ENCODE results near the gene NPAS3.
A peak's percentile ranks its signal among the peaks of the same experiment; 100 is the strongest.

Gene NPAS3

DNA sequence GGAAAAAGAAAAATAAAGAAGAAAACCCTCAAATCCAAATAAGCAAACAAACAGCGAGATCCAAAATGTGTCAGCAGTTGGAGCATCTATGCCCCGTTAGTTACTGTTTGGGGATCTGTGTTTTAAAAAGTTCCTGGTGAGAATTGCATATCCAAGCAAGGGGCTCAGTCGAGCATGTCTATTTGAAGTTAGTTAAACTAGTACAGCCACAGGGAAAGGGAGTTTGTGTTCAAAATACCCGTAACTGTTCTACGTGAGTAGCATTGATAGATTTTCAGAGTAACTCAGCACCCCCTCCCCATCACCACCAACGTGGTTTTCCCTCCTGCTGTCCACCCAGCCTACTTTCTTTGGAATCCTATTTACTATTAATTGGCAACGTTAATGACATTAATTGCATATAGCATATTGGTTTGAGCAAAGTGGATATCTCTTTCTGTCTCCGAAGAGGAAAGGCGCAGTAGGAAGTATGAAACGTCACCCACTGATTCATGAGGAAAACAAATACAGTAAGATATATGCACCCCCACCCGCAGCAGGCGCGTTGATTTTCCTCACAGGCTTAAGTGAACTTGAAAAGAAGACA lies 1.5 kb downstream of the NPAS3 start:
- Histone ChIP-seq H3K9me3 (ENCODE audit: control insufficient read depth in 5 of 5, low read length in 5 of 5) (no peaks in the 10 kb centered on the region), H3K27me3 (ENCODE audit: control insufficient read depth in 5 of 5, insufficient read depth in 4 of 5, low read length in 5 of 5) (peaks cover 0 to 13% (median 10%) of the 10 kb centered on the region in 5 donors), H3K9ac (ENCODE audit: low read length in 5 of 5) (peak overlapping the region; percentile 53 to 78 (median 60)), H3K36me3 (ENCODE audit: control insufficient read depth in 5 of 5, insufficient read depth in 5 of 5, low read length in 5 of 5) (peaks cover 0 to 3% (median 0%) of the 10 kb centered on the region in 5 donors), H3K27ac (ENCODE audit: low read depth, low read length) (peak overlapping the region; percentile 69), H3K4me1 (ENCODE audit: control insufficient read depth in 5 of 5, insufficient read depth in 5 of 5, low read length in 5 of 5) (peaks cover 3 to 19% (median 17%) of the 10 kb centered on the region in 5 donors), H3K4me3 (ENCODE audit: low read depth in 1 of 5, low read length in 5 of 5) (peak overlapping the region; percentile 52 to 79 (median 71))

- Histone ChIP-seq H3K4me1 (ENCODE audit: control insufficient read depth in 5 of 5, insufficient read depth in 5 of 5, low read length in 5 of 5) (peaks cover 3 to 15% (median 14%) of the 10 kb centered on the region in 5 donors), H3K27ac (ENCODE audit: low read depth, low read length) (peak overlapping the region; percentile 69), H3K36me3 (ENCODE audit: control insufficient read depth in 5 of 5, insufficient read depth in 5 of 5, low read length in 5 of 5) (peaks cover 0 to 3% (median 0%) of the 10 kb centered on the region in 5 donors), H3K4me3 (ENCODE audit: low read depth in 1 of 5, low read length in 5 of 5) (peak overlapping the region in 2 of 5 donors; percentile 71 to 79), H3K9me3 (ENCODE audit: control insufficient read depth in 5 of 5, low read length in 5 of 5) (no peaks in the 10 kb centered on the region), H3K27me3 (ENCODE audit: control insufficient read depth in 5 of 5, insufficient read depth in 4 of 5, low read length in 5 of 5) (peaks cover 0 to 9% (median 5%) of the 10 kb centered on the region in 5 donors), H3K9ac (ENCODE audit: low read length in 5 of 5) (no peak overlapping the region)
Observed at GRCh38 chr14:32940711-32941667, 2.3 kb downstream of the NPAS3 start.

DNA sequence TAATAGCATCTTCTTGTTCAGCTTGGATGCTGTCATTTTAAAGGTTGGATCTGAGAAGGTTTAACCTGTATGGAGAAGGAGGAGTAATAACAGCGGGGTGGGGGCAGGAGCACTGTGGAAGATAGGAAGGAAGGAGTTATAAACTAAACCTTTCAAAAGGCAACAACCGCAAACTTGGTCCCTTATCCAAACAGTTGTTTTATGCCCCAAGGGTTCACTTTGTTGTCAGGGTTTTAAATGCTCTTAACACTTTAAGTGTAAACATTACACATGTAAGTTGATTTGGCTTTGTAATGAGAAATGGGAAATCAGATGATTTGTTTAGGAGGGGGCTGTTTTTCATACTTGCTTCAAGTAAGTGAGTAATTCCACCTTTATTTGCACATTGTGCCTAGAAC lies 3.0 kb downstream of the NPAS3 start:
- Histone ChIP-seq H3K27me3 (ENCODE audit: control insufficient read depth in 5 of 5, insufficient read depth in 4 of 5, low read length in 5 of 5) (peaks cover 0 to 3% (median under 1%) of the 10 kb centered on the region in 5 donors), H3K4me1 (ENCODE audit: control insufficient read depth in 5 of 5, insufficient read depth in 5 of 5, low read length in 5 of 5) (peaks cover 3 to 15% (median 14%) of the 10 kb centered on the region in 5 donors), H3K9ac (ENCODE audit: low read length in 5 of 5) (no peak overlapping the region), H3K27ac (ENCODE audit: low read depth, low read length) (no peak overlapping the region), H3K9me3 (ENCODE audit: control insufficient read depth in 5 of 5, low read length in 5 of 5) (no peaks in the 10 kb centered on the region), H3K4me3 (ENCODE audit: low read depth in 1 of 5, low read length in 5 of 5) (no peak overlapping the region), H3K36me3 (ENCODE audit: control insufficient read depth in 5 of 5, insufficient read depth in 5 of 5, low read length in 5 of 5) (peaks cover 0 to 3% (median 0%) of the 10 kb centered on the region in 5 donors)

DNA sequence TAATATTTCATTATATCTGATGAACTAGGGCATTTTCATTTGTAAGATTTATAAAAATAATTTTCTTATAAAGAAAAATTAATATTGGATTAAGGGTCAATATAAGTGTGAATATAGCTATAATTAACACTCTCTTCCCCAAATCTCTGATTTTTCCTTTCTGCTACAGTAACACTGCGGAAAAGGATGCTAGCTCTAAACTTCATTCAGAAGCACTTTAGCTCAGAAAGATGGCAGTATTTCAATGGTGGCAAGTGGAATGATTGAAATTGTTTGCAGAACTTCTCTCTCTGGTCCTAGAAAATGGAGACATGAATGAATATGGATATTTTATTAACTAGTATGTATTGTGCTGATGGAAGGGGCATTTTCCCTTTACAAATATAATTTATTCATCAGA lies 8.4 kb downstream of the NPAS3 start:
- Histone ChIP-seq H3K27me3 (ENCODE audit: control insufficient read depth in 5 of 5, insufficient read depth in 4 of 5, low read length in 5 of 5) (no peaks in the 10 kb centered on the region), H3K9ac (ENCODE audit: low read length in 5 of 5) (no peak overlapping the region), H3K4me1 (ENCODE audit: control insufficient read depth in 5 of 5, insufficient read depth in 5 of 5, low read length in 5 of 5) (no peaks in the 10 kb centered on the region), H3K27ac (ENCODE audit: low read depth, low read length) (no peak overlapping the region), H3K9me3 (ENCODE audit: control insufficient read depth in 5 of 5, low read length in 5 of 5) (no peaks in the 10 kb centered on the region), H3K36me3 (ENCODE audit: control insufficient read depth in 5 of 5, insufficient read depth in 5 of 5, low read length in 5 of 5) (peaks cover 0 to 3% (median 0%) of the 10 kb centered on the region in 5 donors), H3K4me3 (ENCODE audit: low read depth in 1 of 5, low read length in 5 of 5) (no peak overlapping the region)

GRCh38 chr14:32947792-32948191 lies 9.1 kb downstream of the NPAS3 start:
- H3K27ac ChIP-seq (ENCODE audit: low read depth, low read length) = no peak overlapping the region
- H3K27me3 ChIP-seq (ENCODE audit: control insufficient read depth in 5 of 5, insufficient read depth in 4 of 5, low read length in 5 of 5) = no peaks in the 10 kb centered on the region
- peaks cover 0 to 3% (median 0%) of the 10 kb centered on the region in 5 donors for H3K36me3 ChIP-seq (ENCODE audit: control insufficient read depth in 5 of 5, insufficient read depth in 5 of 5, low read length in 5 of 5)
- H3K4me1 ChIP-seq (ENCODE audit: control insufficient read depth in 5 of 5, insufficient read depth in 5 of 5, low read length in 5 of 5) = no peaks in the 10 kb centered on the region
- no peaks in the 10 kb centered on the region for H3K9me3 ChIP-seq (ENCODE audit: control insufficient read depth in 5 of 5, low read length in 5 of 5)
- no peak overlapping the region for H3K9ac ChIP-seq (ENCODE audit: low read length in 5 of 5)
- no peak overlapping the region for H3K4me3 ChIP-seq (ENCODE audit: low read depth in 1 of 5, low read length in 5 of 5)

GRCh38 chr14:32950584-32950983 lies 11.9 kb downstream of the NPAS3 start:
- H3K27me3 ChIP-seq (ENCODE audit: control insufficient read depth in 5 of 5, insufficient read depth in 4 of 5, low read length in 5 of 5) = no peaks in the 10 kb centered on the region
- no peak overlapping the region for H3K27ac ChIP-seq (ENCODE audit: low read depth, low read length)
- H3K9ac ChIP-seq (ENCODE audit: low read length in 5 of 5) = no peak overlapping the region
- no peak overlapping the region for H3K4me3 ChIP-seq (ENCODE audit: low read depth in 1 of 5, low read length in 5 of 5)
- no peaks in the 10 kb centered on the region for H3K36me3 ChIP-seq (ENCODE audit: control insufficient read depth in 5 of 5, insufficient read depth in 5 of 5, low read length in 5 of 5)
- H3K4me1 ChIP-seq (ENCODE audit: control insufficient read depth in 5 of 5, insufficient read depth in 5 of 5, low read length in 5 of 5) = no peaks in the 10 kb centered on the region
- no peaks in the 10 kb centered on the region for H3K9me3 ChIP-seq (ENCODE audit: control insufficient read depth in 5 of 5, low read length in 5 of 5)

DNA sequence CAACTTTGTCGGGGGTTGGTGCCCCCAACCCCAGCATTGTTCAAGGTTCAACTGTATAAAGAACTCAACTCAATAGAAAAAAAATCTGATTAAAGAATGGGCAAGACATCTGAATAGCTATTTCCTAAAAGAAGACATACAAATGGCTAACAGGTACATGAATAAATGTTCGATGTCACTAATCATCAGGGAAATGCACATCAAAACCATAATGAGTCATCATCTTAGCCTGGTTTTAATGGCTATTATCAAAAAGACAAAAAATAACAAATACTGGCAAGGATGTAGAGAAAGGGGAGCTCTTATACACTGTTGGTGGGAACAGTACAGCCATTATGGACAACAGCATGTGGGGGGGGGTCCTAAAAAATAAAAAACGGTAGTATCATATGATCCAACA lies 28.7 kb downstream of the NPAS3 start:
- no peak overlapping the region for H3K9ac ChIP-seq (ENCODE audit: low read length in 5 of 5)
- H3K27me3 ChIP-seq (ENCODE audit: control insufficient read depth in 5 of 5, insufficient read depth in 4 of 5, low read length in 5 of 5) = no peaks in the 10 kb centered on the region
- H3K27ac ChIP-seq (ENCODE audit: low read depth, low read length) = no peak overlapping the region
- no peaks in the 10 kb centered on the region for H3K9me3 ChIP-seq (ENCODE audit: control insufficient read depth in 5 of 5, low read length in 5 of 5)
- no peaks in the 10 kb centered on the region for H3K4me1 ChIP-seq (ENCODE audit: control insufficient read depth in 5 of 5, insufficient read depth in 5 of 5, low read length in 5 of 5)
- H3K36me3 ChIP-seq (ENCODE audit: control insufficient read depth in 5 of 5, insufficient read depth in 5 of 5, low read length in 5 of 5) = no peaks in the 10 kb centered on the region
- no peak overlapping the region for H3K4me3 ChIP-seq (ENCODE audit: low read depth in 1 of 5, low read length in 5 of 5)

DNA sequence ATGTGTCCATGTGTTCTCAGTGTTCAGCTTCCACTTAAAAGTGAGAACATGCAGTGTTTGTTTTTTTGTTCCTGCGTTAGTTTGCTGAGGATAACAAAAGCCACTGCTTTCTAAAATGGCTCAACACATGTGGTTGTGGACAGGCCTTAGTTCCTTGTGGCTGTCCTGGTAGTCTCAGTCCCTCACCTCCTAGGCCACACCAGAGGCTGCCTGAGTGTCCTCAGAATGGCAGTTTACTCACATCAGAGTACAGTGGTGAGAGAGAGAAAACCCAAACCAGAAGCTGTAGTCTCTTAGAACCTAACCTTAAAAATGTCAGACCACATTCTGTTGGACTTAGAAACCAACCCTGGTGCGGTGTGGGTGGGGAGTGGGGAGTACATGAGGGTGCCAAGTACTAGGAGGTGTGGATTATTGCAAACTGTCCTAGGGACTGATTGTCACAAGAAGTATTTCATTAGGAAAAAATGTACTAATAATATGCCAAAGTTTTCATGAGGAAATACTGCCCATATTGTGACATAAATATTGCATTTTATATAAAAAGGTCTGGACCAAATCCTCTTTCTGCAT lies 30.4 kb downstream of the NPAS3 start:
- Histone ChIP-seq H3K4me3 (ENCODE audit: low read depth in 1 of 5, low read length in 5 of 5) (no peak overlapping the region), H3K4me1 (ENCODE audit: control insufficient read depth in 5 of 5, insufficient read depth in 5 of 5, low read length in 5 of 5) (no peaks in the 10 kb centered on the region), H3K36me3 (ENCODE audit: control insufficient read depth in 5 of 5, insufficient read depth in 5 of 5, low read length in 5 of 5) (no peaks in the 10 kb centered on the region), H3K27ac (ENCODE audit: low read depth, low read length) (no peak overlapping the region), H3K9me3 (ENCODE audit: control insufficient read depth in 5 of 5, low read length in 5 of 5) (no peaks in the 10 kb centered on the region), H3K27me3 (ENCODE audit: control insufficient read depth in 5 of 5, insufficient read depth in 4 of 5, low read length in 5 of 5) (no peaks in the 10 kb centered on the region), H3K9ac (ENCODE audit: low read length in 5 of 5) (no peak overlapping the region)

- no peak overlapping the region for H3K27ac ChIP-seq (ENCODE audit: low read depth, low read length)
Observed at GRCh38 chr14:32977913-32978312, 39.2 kb downstream of the NPAS3 start.

More at GRCh38 chr14:32977913-32978312, 39.2 kb downstream of the NPAS3 start:
- Histone ChIP-seq H3K9ac (ENCODE audit: low read length in 5 of 5) (no peak overlapping the region), H3K9me3 (ENCODE audit: control insufficient read depth in 5 of 5, low read length in 5 of 5) (no peaks in the 10 kb centered on the region), H3K4me1 (ENCODE audit: control insufficient read depth in 5 of 5, insufficient read depth in 5 of 5, low read length in 5 of 5) (no peaks in the 10 kb centered on the region), H3K27me3 (ENCODE audit: control insufficient read depth in 5 of 5, insufficient read depth in 4 of 5, low read length in 5 of 5) (no peaks in the 10 kb centered on the region), H3K36me3 (ENCODE audit: control insufficient read depth in 5 of 5, insufficient read depth in 5 of 5, low read length in 5 of 5) (no peaks in the 10 kb centered on the region), H3K4me3 (ENCODE audit: low read depth in 1 of 5, low read length in 5 of 5) (no peak overlapping the region)
